PFSK-1 (cell line): ENCODE measurements around the gene TMEM229B.

Source experiments
- FOXP2 ChIP-seq: optimal IDR thresholded peaks from 2 replicates; pipeline ENCODE3; 2011; ENCODE audit warnings: borderline replicate concordance, control low read depth, inconsistent platforms; ENCODE audit not compliant: insufficient read depth; ENCODE audit errors: extremely low read length, extremely low read depth
- POLR2AphosphoS5 ChIP-seq: IDR thresholded peaks from 2 replicates; pipeline ENCODE4 v1.6.1; 2012; ENCODE audit warnings: low read depth, mild to moderate bottlenecking, control low read depth, low read length, moderate library complexity
- SIN3A ChIP-seq: IDR thresholded peaks from 2 replicates; pipeline ENCODE4 v1.6.1; 2012; ENCODE audit warnings: mild to moderate bottlenecking, low read length, moderate library complexity, borderline replicate concordance; ENCODE audit not compliant: insufficient read depth
- TAF1 ChIP-seq: IDR thresholded peaks from 2 replicates; pipeline ENCODE4 v1.6.1; 2012; ENCODE audit warnings: low read length, control low read depth, borderline replicate concordance; ENCODE audit not compliant: insufficient read depth
- TF ChIP-seq, protein P1 (sequence below), 2 experiments: IDR thresholded peaks; 2 replicates each; pipeline versions ENCODE4 v1.6.1 to v1.8.0; 2011 to 2012; ENCODE audit warnings: low read depth in 2 of 2, low read length in 2 of 2, control low read depth in 1 of 2, inconsistent platforms in 1 of 2, mild to moderate bottlenecking in 1 of 2, moderate library complexity in 1 of 2; ENCODE audit not compliant: insufficient read depth in 1 of 2

TMEM229B gene

DNA sequence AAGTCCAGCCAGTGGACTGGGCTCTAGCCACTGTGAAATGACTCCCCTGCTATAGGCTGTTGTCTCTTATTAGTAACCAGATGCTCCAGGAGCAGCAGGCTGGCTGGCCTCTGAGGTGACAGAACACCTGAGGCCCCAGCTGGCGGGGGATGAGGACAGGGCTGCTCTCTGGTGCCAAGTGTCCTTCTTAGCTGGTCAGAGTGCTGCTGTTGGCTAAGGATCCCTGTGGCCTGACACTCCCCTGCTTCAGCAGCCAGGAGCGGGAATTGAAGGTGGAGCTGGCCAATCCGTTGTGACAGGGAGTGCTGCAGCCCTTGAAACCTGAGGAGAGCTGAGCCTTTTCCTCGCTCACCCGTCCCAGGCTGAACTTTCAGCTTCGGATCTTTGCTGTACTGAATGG lies 30.7 kb downstream of the TMEM229B start:
- TF ChIP-seq, protein P1, sequence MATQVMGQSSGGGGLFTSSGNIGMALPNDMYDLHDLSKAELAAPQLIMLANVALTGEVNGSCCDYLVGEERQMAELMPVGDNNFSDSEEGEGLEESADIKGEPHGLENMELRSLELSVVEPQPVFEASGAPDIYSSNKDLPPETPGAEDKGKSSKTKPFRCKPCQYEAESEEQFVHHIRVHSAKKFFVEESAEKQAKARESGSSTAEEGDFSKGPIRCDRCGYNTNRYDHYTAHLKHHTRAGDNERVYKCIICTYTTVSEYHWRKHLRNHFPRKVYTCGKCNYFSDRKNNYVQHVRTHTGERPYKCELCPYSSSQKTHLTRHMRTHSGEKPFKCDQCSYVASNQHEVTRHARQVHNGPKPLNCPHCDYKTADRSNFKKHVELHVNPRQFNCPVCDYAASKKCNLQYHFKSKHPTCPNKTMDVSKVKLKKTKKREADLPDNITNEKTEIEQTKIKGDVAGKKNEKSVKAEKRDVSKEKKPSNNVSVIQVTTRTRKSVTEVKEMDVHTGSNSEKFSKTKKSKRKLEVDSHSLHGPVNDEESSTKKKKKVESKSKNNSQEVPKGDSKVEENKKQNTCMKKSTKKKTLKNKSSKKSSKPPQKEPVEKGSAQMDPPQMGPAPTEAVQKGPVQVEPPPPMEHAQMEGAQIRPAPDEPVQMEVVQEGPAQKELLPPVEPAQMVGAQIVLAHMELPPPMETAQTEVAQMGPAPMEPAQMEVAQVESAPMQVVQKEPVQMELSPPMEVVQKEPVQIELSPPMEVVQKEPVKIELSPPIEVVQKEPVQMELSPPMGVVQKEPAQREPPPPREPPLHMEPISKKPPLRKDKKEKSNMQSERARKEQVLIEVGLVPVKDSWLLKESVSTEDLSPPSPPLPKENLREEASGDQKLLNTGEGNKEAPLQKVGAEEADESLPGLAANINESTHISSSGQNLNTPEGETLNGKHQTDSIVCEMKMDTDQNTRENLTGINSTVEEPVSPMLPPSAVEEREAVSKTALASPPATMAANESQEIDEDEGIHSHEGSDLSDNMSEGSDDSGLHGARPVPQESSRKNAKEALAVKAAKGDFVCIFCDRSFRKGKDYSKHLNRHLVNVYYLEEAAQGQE (IDR thresholded peaks at IDR 0.05; ENCODE audit: insufficient read depth in 1 of 2, low read depth in 2 of 2, low read length in 2 of 2), result no peak
- no peak for TF ChIP-seq FOXP2
- no peak for TF ChIP-seq POLR2AphosphoS5

DNA sequence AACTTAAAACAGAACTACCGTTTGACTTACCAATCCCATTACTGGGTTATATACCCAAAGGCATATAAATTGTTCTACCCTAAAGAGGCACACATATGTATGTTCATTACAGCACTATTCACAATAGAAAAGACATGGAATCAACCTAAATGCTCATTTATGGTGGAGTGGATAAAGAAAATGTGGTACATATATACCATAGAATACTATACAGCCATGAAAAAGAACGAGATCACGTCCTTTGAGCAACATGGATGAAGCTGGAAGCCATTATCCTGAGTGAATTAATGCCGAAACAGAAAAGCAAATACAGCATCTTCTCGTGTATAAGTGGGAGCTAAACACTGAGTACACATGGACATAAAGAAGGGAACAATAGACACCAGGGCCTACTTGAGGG lies 31.8 kb downstream of the TMEM229B start:
- TF ChIP-seq POLR2AphosphoS5 (no peak), SIN3A (no peak), TAF1 (no peak), FOXP2 (no peak)
- TF ChIP-seq, protein P1 (IDR thresholded peaks at IDR 0.05; ENCODE audit: insufficient read depth in 1 of 2, low read depth in 2 of 2, low read length in 2 of 2), result no peak

DNA sequence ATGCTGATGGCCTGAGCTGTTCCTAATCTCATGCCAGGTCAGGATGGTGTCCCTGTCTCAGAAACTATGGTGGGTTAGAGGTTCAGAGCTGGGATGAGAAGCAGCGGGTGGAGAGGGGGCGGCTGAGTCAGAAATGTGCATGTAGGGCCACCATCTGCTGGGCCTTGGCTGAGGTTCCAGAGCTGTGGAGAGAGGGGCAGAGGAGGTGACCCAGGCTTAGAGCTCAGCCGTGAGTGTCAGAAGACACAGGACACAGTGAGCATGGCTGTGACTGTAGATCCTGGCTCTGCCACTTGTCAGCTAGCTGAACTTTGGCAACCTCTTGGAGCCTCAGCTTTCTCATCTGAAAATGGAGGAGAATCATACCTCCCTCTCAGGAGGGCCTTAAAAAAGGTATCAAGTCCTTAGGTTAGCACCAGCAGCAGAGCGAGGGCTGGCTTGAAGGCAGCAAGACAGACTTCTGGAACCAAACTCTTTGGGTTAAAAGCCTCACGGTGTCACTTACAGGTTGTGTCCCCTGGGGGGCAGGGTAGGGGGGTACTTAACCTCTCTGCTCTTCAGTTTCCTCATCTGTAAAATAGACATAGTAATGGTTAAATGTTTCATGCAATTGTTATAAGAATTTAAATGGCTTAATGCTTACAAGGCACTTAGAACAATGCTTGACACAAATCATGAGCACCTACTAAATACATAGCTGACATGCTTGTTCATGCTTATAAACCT lies 34.8 kb downstream of the TMEM229B start:
- TF ChIP-seq SIN3A (no peak), TAF1 (no peak), FOXP2 (no peak), POLR2AphosphoS5 (no peak)
- TF ChIP-seq, protein P1 (IDR thresholded peaks at IDR 0.05; ENCODE audit: insufficient read depth in 1 of 2, low read depth in 2 of 2, low read length in 2 of 2), result no peak

DNA sequence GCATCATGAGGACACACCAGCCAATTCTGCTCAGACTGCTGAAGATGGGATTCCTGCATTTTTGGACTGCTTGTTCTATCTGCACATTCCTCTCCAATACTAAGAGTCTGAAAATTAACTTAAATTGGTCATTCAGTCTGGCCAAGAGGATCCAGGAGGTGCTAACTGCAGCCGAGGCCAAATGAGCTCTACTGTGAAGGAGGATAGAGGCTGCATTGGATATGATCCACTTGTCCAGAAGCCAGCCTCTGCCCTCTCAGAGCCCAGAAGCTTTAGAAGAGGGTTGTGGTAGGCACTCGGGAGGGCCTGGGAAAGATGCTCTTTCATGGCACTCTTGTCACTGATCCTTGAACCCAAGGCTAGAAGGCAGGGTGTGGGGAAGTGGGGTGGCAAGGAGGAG lies 39.4 kb downstream of the TMEM229B start:
- no peak for TF ChIP-seq POLR2AphosphoS5
- TF ChIP-seq TAF1, result no peak
- TF ChIP-seq, protein P1 (IDR thresholded peaks at IDR 0.05; ENCODE audit: insufficient read depth in 1 of 2, low read depth in 2 of 2, low read length in 2 of 2), result no peak
- no peak for TF ChIP-seq FOXP2
- TF ChIP-seq SIN3A, result no peak

DNA sequence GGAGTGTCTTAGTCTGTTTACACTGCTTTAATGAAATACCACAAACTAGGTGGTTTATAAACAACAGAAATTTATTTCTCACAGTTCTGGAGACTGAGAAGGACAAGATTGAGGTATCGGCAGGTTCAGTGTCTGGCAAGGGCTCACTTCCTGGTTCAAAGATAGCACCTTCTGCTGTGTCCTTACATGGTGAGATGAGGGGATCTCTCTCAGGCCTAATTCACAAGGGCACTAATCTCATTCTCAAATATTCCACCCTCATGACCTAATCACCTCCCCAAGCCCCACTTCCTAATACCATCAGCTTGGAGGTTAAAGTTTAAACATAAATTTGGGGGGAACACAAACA lies 41.5 kb downstream of the TMEM229B start:
- TF ChIP-seq TAF1 (no peak), SIN3A (no peak), POLR2AphosphoS5 (no peak), FOXP2 (no peak)
- TF ChIP-seq, protein P1 (IDR thresholded peaks at IDR 0.05; ENCODE audit: insufficient read depth in 1 of 2, low read depth in 2 of 2, low read length in 2 of 2), result no peak
